ENCODE data around the gene SMS.

Gene SMS

GRCh38 chrX:21986596-21986995 lies 46.1 kb downstream of the SMS start:
- no peak for DNase-seq

GRCh38 chrX:21989384-21989783 lies 48.9 kb downstream of the SMS start:
- DNase-seq = no peak

- no peak for DNase-seq
Observed at GRCh38 chrX:21990832-21991231, 50.3 kb downstream of the SMS start.

GRCh38 chrX:21991504-21991903 lies 51.0 kb downstream of the SMS start:
- no peak for DNase-seq

- no peak for DNase-seq
Observed at GRCh38 chrX:21993265-21993664, 52.8 kb downstream of the SMS start.

- DNase-seq = no peak
Observed at GRCh38 chrX:21996872-21997455, 56.5 kb downstream of the SMS start.

- DNase-seq = no peak
Observed at GRCh38 chrX:21998037-21998436, 57.5 kb downstream of the SMS start.

- no peak for DNase-seq
Observed at GRCh38 chrX:22004866-22005265, 64.4 kb downstream of the SMS start.

- no peak for DNase-seq
Observed at GRCh38 chrX:22012051-22012450, 71.5 kb downstream of the SMS start.

- DNase-seq = no peak
Observed at GRCh38 chrX:22012931-22013330, 72.4 kb downstream of the SMS start.

GRCh38 chrX:22015139-22015750 lies 74.7 kb downstream of the SMS start:
- no peak for DNase-seq

GRCh38 chrX:22021751-22022324 lies 81.3 kb downstream of the SMS start:
- DNase-seq = no peak

GRCh38 chrX:22024577-22024976 lies 84.1 kb downstream of the SMS start:
- no peak for DNase-seq

GRCh38 chrX:22025751-22026150 lies 85.2 kb downstream of the SMS start:
- no peak for DNase-seq

GRCh38 chrX:22026731-22027130 lies 86.2 kb downstream of the SMS start:
- DNase-seq = no peak

- DNase-seq = no peak
Observed at GRCh38 chrX:22032084-22032483, 91.6 kb downstream of the SMS start, which contains the start of gene PHEX. PHEX (plus strand) TSS chrX:22032325; CDS start chrX:22033006, 681 bp downstream.

- DNase-seq = no peak
Observed at GRCh38 chrX:22032506-22032905, 92.0 kb downstream of the SMS start.

- DNase-seq = no peak
Observed at GRCh38 chrX:22033818-22034217, 93.3 kb downstream of the SMS start.

- DNase-seq = no peak
Observed at GRCh38 chrX:22035236-22035635, 94.7 kb downstream of the SMS start.

- no peak for DNase-seq
Observed at GRCh38 chrX:22037225-22037624, 96.7 kb downstream of the SMS start.

- no peak for DNase-seq
Observed at GRCh38 chrX:22037911-22038537, 97.5 kb downstream of the SMS start.

GRCh38 chrX:22039541-22039940 lies 99.0 kb downstream of the SMS start:
- no peak for DNase-seq

- DNase-seq = no peak
Observed at GRCh38 chrX:22040184-22040583, 99.7 kb downstream of the SMS start.

- DNase-seq = no peak
Observed at GRCh38 chrX:22041907-22042530, 101.5 kb downstream of the SMS start.
